DMS53 treated with DMSO at 0.1 percent for 48 hours (cell line): Measurements from ENCODE around the gene ARHGAP6.
"Not testable (repeated sequence)": the region's sequence is repeated elsewhere in the genome, so short reads cannot be mapped to it uniquely, and the experiment has no call there.

Experiments
- DNase-seq: peaks from one replicate; lab custom pipeline; 2025; ENCODE audit not compliant: unreplicated experiment; lab: John Stamatoyannopoulos, UW

The ARHGAP6 gene

DNA sequence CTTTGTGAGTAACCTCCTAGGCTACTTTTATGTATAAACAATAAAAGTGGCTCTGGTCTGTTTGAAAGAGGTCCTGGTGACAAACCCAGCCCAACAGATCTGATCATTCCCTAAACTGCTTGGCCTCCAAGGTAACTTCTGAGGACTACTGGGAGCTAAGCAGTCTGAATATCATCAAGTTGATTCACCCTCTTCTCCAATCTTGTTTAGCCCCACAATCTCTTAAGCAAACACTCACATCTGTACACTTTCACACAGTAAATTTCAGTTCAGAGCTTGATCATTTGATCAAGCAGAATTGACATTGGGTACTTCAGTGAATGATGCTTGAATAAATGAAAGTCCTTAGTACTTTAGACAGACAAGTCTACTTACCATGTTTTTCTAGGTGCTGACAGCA is 479.9 kb downstream of the ARHGAP6 start:
- DNase-seq = peak; percentile 13

DNA sequence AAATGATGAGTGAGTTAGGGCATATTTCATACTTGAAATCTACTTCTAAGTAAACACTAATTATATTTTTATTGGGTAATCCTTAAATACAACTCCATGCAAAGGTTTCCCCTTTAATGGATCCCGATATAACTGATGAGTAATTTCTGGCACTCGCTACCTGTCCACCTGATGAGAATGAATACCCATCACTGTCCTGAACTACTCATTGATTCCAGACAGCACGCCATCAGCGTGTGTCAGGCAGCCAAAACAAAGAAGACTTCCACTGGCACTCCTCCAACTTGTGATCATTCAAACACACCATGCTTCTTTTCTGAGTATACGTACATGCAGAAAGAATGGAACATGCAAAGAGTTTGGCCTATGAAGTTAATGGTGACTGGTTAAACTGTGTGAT is 485.1 kb downstream of the ARHGAP6 start:
- DNase-seq = no peak

DNA sequence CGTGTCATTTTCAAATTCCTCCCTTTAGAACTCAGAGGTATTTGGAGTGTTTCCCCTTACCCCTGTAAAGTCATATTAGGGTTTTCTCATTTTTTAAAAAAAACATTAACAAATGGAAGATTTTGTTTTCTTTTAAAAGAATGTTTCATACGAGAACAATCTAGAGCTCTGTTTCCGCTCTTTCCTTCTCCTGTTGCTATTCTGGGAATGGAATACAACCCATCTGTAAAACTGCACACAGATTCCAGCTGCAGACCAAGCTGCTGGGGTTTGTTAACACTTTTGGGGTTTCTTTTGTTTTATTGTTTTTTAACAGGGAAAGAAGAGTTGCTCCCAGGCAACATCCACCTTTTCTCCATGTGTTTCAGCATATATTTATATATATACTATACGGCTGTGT is 493.3 kb downstream of the ARHGAP6 start:
- DNase-seq = no peak

DNA sequence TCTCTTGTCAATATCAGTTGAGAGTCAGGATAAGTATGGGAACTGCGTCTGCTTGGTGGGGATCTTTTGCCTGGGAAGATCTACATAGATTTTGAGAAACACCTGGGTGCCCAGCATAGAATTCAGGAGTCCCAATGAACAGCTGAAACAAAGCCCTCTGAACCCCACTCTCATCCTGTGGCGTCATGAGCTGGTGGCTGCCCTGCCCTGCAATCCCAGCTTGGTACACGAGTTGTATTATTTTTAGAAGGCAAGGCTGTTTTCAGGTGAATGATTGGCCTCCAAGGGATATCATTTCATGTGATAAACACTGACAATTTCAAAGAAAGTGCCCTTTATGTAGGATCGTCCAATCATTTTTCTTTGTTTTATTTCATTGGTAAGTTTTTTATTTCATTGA is 493.8 kb downstream of the ARHGAP6 start:
- DNase-seq = no peak

DNA sequence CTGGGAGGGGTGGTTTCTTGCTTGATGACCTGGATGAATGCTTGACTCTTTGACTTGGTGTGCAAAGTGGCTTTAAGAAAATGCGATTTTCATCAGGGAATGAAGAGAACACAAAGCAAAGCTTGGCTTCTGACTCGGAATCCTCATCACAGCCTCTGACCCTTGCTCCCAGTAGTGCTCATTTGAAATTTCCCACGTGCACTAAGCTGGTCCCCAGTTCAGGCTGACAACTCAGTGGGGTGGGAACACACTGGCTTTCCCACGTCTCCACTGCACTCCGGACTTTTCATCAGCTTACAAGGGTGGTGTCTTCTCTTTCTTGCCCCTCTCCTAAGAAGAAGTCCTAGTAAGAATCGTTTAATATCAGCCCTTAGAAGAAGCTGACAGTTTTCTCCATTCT is 501.3 kb downstream of the ARHGAP6 start:
- no peak for DNase-seq

DNA sequence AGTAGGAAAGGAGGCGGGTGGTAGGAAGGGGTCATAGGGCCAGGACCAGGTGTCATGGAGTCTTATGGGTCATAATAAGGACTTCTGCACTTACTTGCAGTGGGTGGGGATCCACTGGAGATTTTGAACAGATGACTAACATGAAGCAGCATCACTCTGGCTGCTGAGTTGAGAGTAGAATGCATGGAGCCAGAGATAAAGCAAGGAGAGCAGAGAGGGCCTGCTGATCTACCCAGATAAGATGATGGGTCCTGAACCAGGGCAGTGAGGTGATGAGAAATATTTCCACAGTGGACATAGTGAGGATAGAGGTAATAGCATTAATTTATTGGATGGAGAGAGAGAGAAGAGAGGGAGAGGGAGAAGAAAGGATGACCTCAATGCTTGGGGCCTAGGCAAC is 506.6 kb downstream of the ARHGAP6 start:
- no peak for DNase-seq

DNA sequence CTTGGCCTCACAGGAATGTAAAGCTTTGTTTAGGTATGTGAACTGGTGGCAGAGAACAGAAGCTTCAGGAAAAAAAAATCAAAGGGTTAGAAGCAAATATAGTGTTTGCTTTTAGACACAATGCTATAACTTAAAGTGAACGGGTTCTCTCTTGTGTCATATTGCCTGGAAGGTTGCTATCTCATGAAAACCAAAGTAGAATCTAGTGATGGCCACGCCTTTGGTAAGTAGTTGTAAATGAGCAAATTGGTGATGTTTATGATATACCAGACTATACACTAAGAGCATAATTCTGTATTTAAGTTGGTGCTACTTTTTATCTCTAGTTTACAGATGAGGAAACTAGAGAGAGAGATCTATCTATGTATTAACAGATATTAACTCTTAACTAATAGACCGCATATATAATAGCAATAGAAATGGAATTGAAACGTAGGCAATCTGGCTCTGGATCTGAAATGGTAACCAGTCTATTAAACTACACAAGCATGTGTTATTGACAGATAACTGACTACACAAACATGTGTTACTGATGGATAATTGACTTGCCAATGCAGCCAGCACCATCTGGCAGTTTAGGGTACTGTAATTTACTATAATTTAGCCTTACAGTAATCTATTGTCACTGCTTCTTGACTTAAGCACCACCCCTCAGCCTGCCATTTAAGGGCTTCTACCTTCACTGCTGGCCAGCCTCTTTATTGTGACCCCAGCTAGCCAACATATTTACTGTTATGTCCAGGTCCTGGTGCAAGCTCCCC is 513.7 kb downstream of the ARHGAP6 start:
- no peak for DNase-seq

DNA sequence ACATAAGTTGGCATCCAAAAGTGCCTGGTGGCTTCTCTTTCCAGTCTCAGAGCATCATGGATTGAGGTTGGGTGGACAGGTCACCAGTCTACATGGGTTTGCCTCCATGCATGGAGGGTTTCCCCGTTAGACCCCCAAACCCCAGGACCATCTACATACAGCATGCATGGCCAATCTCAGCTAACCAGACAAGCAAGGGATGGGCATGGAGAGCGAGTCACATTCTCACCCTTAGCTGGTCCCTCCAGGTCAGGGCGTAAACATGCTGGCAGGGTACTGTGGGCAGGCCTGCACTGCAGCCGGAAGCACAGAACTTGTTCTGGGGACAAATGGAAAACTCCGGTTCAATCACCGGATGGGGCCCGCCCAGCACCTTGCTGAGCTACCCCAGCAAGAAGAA is 517.3 kb downstream of the ARHGAP6 start:
- no peak for DNase-seq

DNA sequence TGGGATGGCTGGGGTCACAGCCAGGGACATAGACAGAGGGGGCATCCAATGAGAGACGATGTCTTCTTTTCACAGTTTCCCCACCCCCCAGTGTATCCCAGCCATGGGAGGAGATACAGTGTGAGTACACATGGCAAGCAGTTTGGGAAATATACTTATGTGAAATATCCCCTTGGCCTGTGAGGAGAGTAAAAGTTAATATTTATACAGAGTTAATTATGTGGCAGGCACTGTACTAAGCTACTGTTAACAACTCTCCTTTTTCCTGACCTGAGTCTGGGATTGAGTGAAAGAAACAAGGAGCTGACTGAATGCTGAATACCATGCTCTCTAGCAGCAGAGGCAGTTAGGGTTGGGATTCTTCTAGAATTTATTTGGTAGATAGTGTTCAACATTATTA is 519.3 kb downstream of the ARHGAP6 start:
- no peak for DNase-seq

DNA sequence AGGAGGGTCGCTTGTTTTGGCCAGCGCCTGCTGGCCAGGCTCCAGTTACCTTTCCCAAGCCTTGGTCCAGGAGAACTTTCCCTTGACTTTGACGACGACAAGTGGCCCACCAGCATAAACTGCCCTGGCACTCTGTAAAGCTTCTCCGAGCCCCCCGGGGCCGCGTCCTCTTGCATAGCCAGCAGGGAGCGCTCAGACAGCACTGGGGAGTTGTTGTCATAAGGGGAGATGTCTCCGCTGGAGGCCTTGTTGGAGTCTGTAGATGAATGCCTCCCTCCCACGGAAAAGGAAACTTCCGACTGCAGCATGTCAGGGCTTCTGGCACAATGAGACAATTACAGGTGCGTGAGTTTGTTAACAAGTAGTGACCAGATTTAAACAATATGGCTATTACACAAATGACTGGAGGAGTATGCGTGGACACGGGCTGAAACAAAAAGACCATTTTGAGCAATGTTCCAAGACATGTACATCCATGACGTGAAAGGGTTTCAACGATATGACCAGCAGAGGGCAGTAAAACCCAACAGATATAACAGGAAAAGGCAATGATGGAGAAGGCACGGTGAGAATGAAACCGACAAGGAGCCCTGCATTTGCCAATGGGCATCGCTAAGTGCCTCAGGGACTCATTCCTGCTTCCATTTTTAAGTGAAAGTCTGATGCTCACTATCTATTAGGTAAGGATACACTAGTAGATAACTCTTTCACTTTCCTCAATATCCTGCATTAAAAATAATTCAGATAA is 521.6 kb downstream of the ARHGAP6 start:
- DNase-seq = peak; percentile 36

DNA sequence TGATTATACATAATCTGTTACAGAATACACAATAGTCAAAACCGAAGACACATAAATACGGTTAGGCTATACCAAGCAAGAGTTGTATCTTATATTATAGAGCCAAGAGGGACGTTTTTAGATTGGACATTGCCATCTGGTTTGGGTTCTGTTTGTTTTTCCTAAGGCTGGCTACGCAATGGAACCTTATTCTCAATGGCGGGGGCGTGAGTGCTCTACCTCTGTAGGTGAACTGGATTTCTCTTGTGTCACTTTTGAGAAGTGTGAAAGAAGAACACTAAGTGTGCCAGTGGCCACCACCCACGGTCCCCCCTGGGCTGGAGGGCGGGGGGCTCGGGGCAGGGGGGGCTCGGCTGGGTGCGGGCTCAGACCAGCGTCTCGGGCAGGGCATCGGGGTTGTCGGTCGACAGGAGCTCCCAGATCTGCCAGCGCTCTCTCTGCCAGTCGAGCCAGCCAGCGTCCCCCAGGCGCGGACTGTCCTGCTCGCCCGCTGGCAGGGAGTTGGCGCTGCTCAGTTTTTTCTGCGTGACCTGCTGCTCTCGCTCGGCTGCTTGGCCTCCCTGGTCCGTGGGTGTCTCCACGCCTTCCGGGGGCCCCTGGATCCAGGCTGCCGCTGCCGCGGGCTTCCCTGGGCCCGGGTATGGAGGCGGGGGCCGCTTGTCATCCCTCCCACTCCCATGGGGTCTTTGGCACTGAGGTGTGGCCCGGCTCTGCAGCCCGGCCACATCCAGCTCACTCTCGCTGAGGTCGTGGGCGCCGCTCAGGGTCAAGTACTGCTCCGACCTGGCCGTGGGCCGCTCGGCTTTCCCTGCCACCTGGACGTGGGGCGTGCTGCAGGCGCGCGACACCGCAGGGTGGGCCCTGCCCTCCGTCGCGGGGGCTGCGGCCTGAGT is 527.0 kb downstream of the ARHGAP6 start:
- no peak for DNase-seq

DNA sequence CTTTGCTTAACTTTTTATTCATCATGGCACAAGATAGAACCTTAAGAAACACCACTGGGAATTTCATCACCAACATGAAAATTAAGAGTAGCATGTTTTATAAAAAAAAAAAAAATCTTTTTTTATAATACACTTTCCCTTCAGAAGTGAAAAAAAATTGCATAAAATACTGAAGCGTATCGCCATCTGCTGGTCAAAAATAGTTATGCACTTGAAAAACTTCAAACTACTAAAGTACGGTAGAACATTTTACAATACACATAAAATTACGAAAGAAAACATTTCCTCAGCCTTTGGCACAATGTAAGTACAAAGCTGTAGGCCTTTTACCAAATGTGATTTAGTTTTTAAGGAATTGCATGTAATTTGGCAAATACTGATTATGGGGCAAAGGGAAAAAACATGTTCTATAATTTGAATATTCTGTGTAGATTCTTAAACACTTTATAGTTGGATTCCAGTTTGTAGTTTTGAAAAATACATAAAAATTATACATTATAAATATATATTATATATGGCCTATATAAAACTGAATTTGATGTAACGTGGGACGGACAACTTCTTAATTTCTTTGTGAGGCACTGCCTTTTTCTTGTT is 528.1 kb downstream of the ARHGAP6 start:
- DNase-seq = peak; percentile 0

DNA sequence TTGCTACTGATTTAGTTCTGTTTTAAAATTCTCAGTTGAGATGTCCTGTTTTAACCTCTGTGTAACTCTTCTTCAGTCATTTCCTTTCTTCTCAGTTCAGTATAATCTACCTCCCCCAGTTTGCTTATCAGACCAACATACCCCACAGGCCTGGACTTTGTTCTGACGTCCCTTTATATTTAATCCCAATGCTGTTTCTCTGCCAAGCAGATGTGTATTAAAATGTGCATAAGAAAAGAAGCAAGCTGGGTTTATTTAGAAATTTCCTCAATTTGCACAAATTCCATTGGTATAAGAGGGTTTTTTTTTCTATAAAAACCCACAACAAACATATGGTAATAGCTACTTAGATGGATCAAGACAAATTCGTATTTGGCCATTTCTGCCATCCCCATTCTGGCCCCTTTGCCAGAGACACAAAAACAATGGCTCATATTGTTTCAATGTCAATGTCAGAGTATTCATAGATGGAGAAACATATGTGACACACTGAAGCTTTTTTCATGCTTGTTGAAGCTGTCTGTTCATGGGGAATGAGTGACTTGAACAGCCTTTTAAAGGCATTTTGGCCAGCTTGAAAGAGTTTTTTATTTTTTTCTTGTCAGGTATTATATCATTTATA is 530.0 kb downstream of the ARHGAP6 start:
- no peak for DNase-seq

DNA sequence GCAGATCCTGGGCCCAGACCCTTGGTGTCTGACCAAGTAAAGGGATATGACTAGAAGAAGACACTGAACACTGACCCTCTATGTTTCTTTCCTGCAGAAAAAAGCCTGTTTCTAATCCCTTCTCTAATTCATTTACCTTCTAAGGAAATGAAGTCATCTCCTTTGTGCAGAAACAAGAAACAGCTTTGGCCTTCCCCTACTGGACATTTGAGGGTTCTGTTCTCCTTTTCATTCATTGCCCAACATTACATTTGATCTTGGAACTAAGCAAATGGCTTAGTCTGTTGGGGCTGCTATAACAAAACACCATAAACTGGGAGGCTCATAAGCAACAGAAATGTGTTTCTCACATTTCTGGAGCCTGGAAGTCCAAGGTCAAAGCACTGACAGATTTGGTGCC is 534.6 kb downstream of the ARHGAP6 start:
- no peak for DNase-seq

DNA sequence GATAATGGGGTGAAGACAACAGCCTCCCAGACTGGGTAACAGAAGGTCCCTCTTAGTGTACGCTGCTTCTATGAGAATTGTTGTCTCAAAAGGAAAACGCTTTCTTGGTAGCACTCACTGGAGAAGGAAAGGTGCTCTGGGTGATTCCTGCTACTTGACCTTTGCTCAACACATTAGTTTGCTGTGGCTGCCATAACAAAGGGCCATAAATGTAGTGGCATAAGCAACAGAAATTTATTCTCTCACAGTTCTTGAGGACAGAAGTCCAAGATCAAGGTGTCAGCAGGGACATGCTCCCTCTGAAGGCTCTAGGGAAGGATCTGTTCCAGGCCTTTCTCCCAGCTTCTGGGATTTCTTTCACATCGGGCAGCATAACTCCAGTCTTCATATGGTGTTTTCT is 535.6 kb downstream of the ARHGAP6 start:
- DNase-seq = no peak

DNA sequence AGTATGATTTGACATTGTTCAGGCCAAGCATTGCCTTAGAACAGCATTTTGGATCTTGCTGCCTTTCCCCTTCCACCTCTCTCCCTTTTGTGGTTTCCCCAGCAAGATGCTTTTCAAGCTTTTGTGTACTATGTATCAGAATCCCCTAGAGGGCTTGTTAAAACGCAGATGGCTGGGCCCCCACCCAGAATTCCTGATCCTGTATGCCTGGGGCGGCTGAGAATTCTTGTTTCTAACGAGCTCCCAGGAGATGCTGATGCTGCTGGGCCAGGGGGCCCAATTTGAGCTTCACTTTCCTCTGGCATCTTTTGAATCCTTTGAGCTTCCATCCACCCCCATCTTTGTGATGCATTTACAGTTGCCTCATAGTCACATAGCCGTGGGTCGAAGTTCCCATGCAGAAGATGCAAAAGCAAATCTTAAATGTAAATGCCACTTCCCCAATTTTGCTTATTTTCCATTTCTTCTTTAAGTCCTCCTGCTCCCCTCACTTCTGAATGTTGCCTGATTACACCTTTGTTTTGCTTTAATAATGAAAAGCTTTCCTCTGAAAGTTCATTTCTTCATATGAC is 536.1 kb downstream of the ARHGAP6 start:
- DNase-seq = no peak

DNA sequence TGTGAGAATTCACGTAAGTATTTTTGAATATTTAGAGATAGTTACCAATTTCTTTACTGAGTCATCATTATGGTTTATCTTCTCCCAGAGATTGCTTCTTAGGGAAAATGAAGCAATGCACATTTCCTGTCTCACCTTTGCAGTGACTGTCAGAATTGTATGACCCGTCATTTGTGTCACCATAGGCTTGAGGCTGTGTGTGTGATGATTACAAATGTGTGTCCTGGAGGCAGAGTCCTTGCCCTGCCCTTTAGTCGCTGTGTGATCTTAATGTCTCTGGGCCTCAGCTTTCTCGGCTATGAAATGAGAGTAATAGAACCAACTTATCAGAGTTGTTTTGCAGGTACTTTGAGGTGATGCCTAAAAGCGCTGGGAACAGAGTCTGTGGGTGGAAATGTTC is 540.7 kb downstream of the ARHGAP6 start:
- DNase-seq = no peak

DNA sequence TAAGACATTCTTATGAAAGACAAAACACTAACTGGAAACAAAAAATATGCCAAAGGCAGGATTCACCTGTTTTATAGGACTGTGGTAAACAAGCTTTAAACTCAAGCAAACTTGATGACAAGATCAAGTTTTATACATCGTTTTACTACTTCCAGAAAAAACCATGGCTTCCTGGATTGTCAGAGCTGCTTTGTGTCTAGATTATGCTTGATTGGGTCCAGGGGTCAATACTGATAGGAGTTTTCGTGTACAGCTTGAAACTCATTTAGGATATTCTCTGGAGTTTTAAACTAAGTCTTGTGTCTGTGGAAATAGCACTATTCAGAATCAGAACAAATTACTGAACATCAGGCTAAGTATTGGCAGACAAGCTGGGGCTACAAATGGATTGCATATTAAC is 541.6 kb downstream of the ARHGAP6 start:
- no peak for DNase-seq

DNA sequence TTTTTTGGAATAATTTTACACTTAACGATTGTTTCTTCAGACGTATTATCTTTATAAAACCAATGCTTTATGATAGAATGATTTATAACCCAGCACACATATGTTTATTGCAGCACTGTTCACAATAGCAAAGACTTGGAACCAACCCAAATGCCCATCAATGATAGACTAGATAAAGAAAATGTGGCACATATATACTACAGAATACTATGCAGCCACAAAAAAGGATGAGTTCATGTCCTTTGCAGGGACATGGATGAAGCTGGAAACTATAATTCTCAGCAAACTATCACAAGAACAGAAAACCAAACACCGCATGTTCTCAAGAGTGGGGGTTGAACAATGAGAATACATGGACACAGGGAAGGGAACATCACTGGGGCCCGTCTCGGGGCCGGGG is 542.6 kb downstream of the ARHGAP6 start:
- not testable (repeated sequence) for DNase-seq

DNA sequence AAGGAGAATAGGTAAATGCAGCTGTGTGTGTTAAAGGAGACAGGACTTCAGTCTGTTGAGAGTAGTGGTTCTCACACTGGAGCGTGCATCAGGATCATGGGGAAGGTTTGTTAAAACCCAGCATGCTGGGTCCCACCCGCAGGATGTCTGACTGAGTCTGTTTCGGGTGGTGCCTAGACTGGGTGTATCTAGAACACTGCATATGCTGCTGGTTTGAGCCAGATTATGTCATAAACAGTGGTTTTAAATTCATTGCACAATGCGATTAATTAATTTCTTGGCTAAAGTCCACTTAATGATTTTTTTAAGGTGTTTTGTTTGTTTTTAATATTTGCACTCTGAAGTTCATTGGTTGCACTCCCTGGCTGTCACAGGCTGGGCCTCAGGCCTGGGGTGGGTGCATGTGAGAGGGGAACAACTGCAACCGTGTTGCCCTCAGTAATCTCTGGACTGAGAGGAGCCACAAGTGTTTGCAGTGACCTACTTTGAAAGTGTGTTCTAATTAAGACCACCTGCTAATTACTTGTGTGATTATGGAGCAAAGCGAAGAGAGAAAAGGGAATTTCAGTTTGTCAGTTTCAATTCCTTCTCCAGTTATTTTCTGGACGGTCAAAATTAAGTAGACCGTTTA is 546.3 kb downstream of the ARHGAP6 start:
- no peak for DNase-seq
